K562 (cell line): ENCODE measurements around the gene POLA1. TPM values are rescaled to one million over a fixed set of nuclear protein-coding genes. Genes with fewer than 3 reads are reported as not detected.

Experiments used
- ATAC-seq: fragments of 200-7000 bp; cut with Tn5 transposase; 3 replicates; pipeline ENCODE4 v1.9.1; 2020; ENCODE audit warnings: moderate library complexity
- BruUV-seq: library from RNA; stranded (reverse); fragments of 400-500 nt; replicated peaks from 2 replicates; lab custom pipeline; 2021; lab: Mats Ljungman, UMichigan
- CTCF ChIA-PET: fragments of 300-600 bp; formaldehyde crosslinking; extraction: SDS; loops from one replicate; lab custom pipeline; 2021; ENCODE audit warnings: low intra/inter-chr PET ratio; lab: Yijun Ruan, JAX
- POLR2A ChIA-PET: fragments of 300-600, 350-650 bp; sonication (Branson Sonifier 250); formaldehyde crosslinking; extraction: SDS; loops from one replicate; lab custom pipeline; 2021; ENCODE audit warnings: antibody characterized with exemption, inconsistent platforms; lab: Yijun Ruan, JAX
- DNase-seq, 4 experiments: peaks; one replicate each; pipeline versions ENCODE4 v3.0.0 to v3.0.0-alpha.2; 2011 to 2018; ENCODE audit warnings: low spot score in 3 of 4, mixed read lengths in 3 of 4; ENCODE audit errors: extremely low read depth in 1 of 4
- FAIRE-seq: peaks from 2 replicates; lab custom pipeline; 2011; peaks lifted over from hg19 to GRCh38; lab: Jason Lieb, UNC
- H2AFZ ChIP-seq: 2 replicates; pipeline ENCODE4 v1.6.0; 2011; ENCODE audit warnings: low read depth, low read length, control low read depth, inconsistent platforms
- H3K27ac ChIP-seq: fragments of 200-600 bp; 3 replicates; pipeline ENCODE4 v1.8.0; 2011; ENCODE audit warnings: low read depth, mild to moderate bottlenecking, control low read depth, inconsistent platforms, low read length, moderate library complexity, mixed read lengths; ENCODE audit errors: extremely low read depth
- H3K27me3 ChIP-seq, 2 experiments: fragments of 300-600 bp in 1 of 2; 2 replicates in 1 of 2; 3 replicates in 1 of 2; pipeline versions ENCODE4 v1.6.0 to v1.8.0; 2011; ENCODE audit warnings: inconsistent platforms in 2 of 2, low read length in 2 of 2, mild to moderate bottlenecking in 1 of 2, mixed read lengths in 1 of 2, moderate library complexity in 1 of 2; ENCODE audit not compliant: control insufficient read depth in 2 of 2, insufficient read depth in 2 of 2
- H3K36me3 ChIP-seq: fragments of 300-600 bp; 3 replicates; pipeline ENCODE4 v1.8.0; 2011; ENCODE audit warnings: mild to moderate bottlenecking, low read length, inconsistent platforms; ENCODE audit not compliant: control insufficient read depth, insufficient read depth
- H3K4me1 ChIP-seq, 2 experiments: fragments of 200-600 bp in 1 of 2; replicated peaks in 1 of 2; 2 replicates in 1 of 2; 3 replicates in 1 of 2; pipeline versions ENCODE4 v1.5.1 to v1.8.0; 2011; ENCODE audit warnings: inconsistent platforms in 2 of 2, low read length in 2 of 2, mild to moderate bottlenecking in 1 of 2, mixed read lengths in 1 of 2, moderate library complexity in 1 of 2; ENCODE audit not compliant: control insufficient read depth in 2 of 2, insufficient read depth in 2 of 2
- H3K4me2 ChIP-seq: 2 replicates; pipeline ENCODE4 v1.6.1; 2011; ENCODE audit warnings: low read length, control low read depth, inconsistent platforms, mixed read lengths; ENCODE audit not compliant: insufficient read depth
- H3K4me3 ChIP-seq: fragments of 200-600 bp; sonication (generic), shearing (Covaris generic); 2 replicates; pipeline ENCODE4 v1.5.1; 2016; ENCODE audit warnings: control low read depth, inconsistent platforms
- H3K79me2 ChIP-seq: fragments of 200-600 bp; 3 replicates; pipeline ENCODE4 v1.8.0; 2011; ENCODE audit warnings: low read length, inconsistent platforms; ENCODE audit not compliant: control insufficient read depth, insufficient read depth
- H3K9ac ChIP-seq, 2 experiments: 2 replicates each; pipeline versions ENCODE4 v1.6.0 to v1.6.1; 2011; ENCODE audit warnings: low read depth in 2 of 2, low read length in 2 of 2, control low read depth in 1 of 2, inconsistent platforms in 1 of 2, mild to moderate bottlenecking in 1 of 2, mixed read lengths in 1 of 2; ENCODE audit not compliant: insufficient read depth in 1 of 2
- H3K9me1 ChIP-seq: one replicate; pipeline ENCODE4 v1.6.0; 2011; ENCODE audit warnings: inconsistent platforms, mild to moderate bottlenecking, low read length, moderate library complexity; ENCODE audit not compliant: control insufficient read depth, insufficient read depth
- H3K9me3 ChIP-seq: replicated peaks from 2 replicates; pipeline ENCODE4 v1.5.1; 2011; ENCODE audit warnings: low read depth, low read length, inconsistent platforms; ENCODE audit not compliant: control insufficient read depth, insufficient read depth
- H4K20me1 ChIP-seq: replicated peaks from 2 replicates; pipeline ENCODE4 v1.6.1; 2011; ENCODE audit warnings: low read length, inconsistent platforms, mixed read lengths; ENCODE audit not compliant: control insufficient read depth, insufficient read depth
- ATF7 ChIP-seq: fragments of 450-650 bp; IDR thresholded peaks from 2 replicates; pipeline ENCODE4 v1.7.1; 2014; ENCODE audit warnings: mild to moderate bottlenecking, moderate library complexity
- CHD4 ChIP-seq: fragments of 200-600 bp; sonication (generic); IDR thresholded peaks from 3 replicates; pipeline ENCODE4 v1.6.1; 2012; ENCODE audit warnings: low read depth, mild to moderate bottlenecking, mixed read lengths, low read length, inconsistent platforms; ENCODE audit not compliant: insufficient read depth, insufficient replicate concordance, poor library complexity, severe bottlenecking
- GTF3C2 ChIP-seq: IDR thresholded peaks from 3 replicates; pipeline ENCODE4 v1.6.1; 2011; ENCODE audit warnings: borderline replicate concordance, mild to moderate bottlenecking, moderate library complexity; ENCODE audit not compliant: insufficient read length; ENCODE audit errors: extremely low read depth
- HMG20B ChIP-seq: fragments of 250-450 bp; sonication (Bioruptor Pico); IDR thresholded peaks from 2 replicates; pipeline ENCODE4 v1.5.0; 2021; ENCODE audit warnings: mild to moderate bottlenecking
- KLF10 ChIP-seq: fragments of 250-450 bp; sonication (Bioruptor Pico); IDR thresholded peaks from 2 replicates; pipeline ENCODE4 v1.6.1; 2021; ENCODE audit warnings: matching md5 sums
- MED1 ChIP-seq: sonication (generic); formaldehyde crosslinking; IDR thresholded peaks from 2 replicates; pipeline ENCODE4 v1.8.1; 2023; ENCODE audit warnings: missing genetic modification reagents, borderline replicate concordance
- POU5F1 ChIP-seq: fragments of 150-350 bp; IDR thresholded peaks from 2 replicates; pipeline ENCODE4 v1.6.1; 2014; ENCODE audit warnings: borderline replicate concordance, low read length, low read depth, mild to moderate bottlenecking; ENCODE audit not compliant: partially characterized antibody
- PRMT5 ChIP-seq: sonication (generic); formaldehyde crosslinking; IDR thresholded peaks from 2 replicates; pipeline ENCODE4 v1.5.0; 2020; ENCODE audit warnings: missing genetic modification reagents
- PTRF ChIP-seq: fragments of 450-650 bp; IDR thresholded peaks from 2 replicates; pipeline ENCODE4 v1.6.1; 2016; ENCODE audit warnings: mild to moderate bottlenecking, missing genetic modification characterization, missing compliant biosample characterization
- SFPQ ChIP-seq: fragments of 200-400 bp; formaldehyde crosslinking; IDR thresholded peaks from 2 replicates; pipeline ENCODE4 v1.6.1; 2017; ENCODE audit warnings: mild to moderate bottlenecking, low read depth, low read length, moderate library complexity
- TAL1 ChIP-seq: fragments of 450-650 bp; IDR thresholded peaks from 2 replicates; pipeline ENCODE4 v1.6.1; 2016; ENCODE audit warnings: mild to moderate bottlenecking
- USF1 ChIP-seq: sonication (generic); formaldehyde crosslinking; IDR thresholded peaks from 2 replicates; pipeline ENCODE4 v1.9.0; 2022; ENCODE audit warnings: mild to moderate bottlenecking, missing genetic modification reagents
- WHSC1 ChIP-seq: IDR thresholded peaks from one replicate; pipeline ENCODE4 v1.6.1; 2012; ENCODE audit warnings: low read length, control low read depth, inconsistent platforms
- XRCC5 ChIP-seq: fragments of 200-400 bp; formaldehyde crosslinking; IDR thresholded peaks from 2 replicates; pipeline ENCODE4 v1.6.1; 2017; ENCODE audit warnings: low read depth, mild to moderate bottlenecking, low read length
- YY1 ChIP-seq, 3 experiments: IDR thresholded peaks; 2 replicates each; pipeline ENCODE4 v1.6.1; 2011; ENCODE audit warnings: low read length in 2 of 3, mild to moderate bottlenecking in 2 of 3, moderate library complexity in 2 of 3, borderline replicate concordance in 1 of 3, control low read depth in 1 of 3, low read depth in 1 of 3; ENCODE audit not compliant: insufficient read depth in 3 of 3, insufficient replicate concordance in 2 of 3, control insufficient read depth in 1 of 3, insufficient read length in 1 of 3; ENCODE audit errors: extremely low read depth in 1 of 3
- ZNF764 ChIP-seq: fragments of 250-450 bp; sonication (Bioruptor Pico); IDR thresholded peaks from 2 replicates; pipeline ENCODE4 v1.4.0; 2020; ENCODE audit warnings: low read depth, mild to moderate bottlenecking, moderate library complexity
- ZSCAN32 ChIP-seq: fragments of 450-650 bp; formaldehyde crosslinking; IDR thresholded peaks from 2 replicates; pipeline ENCODE4 v1.4.0; 2020; ENCODE audit warnings: mild to moderate bottlenecking, moderate library complexity
- WGBS: fragments of 100-300 bp; shearing (Covaris generic); methylation state at CpG from one replicate; pipeline ENCODE4 v1.1.6; 2016; ENCODE audit warnings: low coverage, mixed read lengths; ENCODE audit not compliant: insufficient coverage; ENCODE audit errors: missing lambda C conversion rate; 5-methylcytosine and 5-hydroxymethylcytosine counted together
- in situ Hi-C: fragments of 300-500 bp; cut with MboI; formaldehyde crosslinking; loops from 4 replicates; pipeline ENCODE4 v1.15.0; 2018; ENCODE audit warnings: inconsistent platforms, mixed read lengths
- intact Hi-C: fragments of 100-400 bp; cut with micrococcal nuclease; formaldehyde crosslinking; loops from 2 replicates; pipeline ENCODE4 v1.14.2; 2022
- polyA plus RNA-seq, 8 experiments: library from polyadenylated mRNA; depleted of rRNA in 4 of 8; stranded (reverse) in 5 of 8; unstranded in 3 of 8; fragments of >200 nt; fragmentation: Nextera tagmentation in 2 of 8; fragmentation: Illumina TruSeq in 1 of 8; extraction: Ambion mirVana in 2 of 8; extraction: Trizol in 1 of 8; gene quantifications; 2 replicates each; pipeline versions ENCODE4 v1.2.1 to v1.2.3, GENCODE V29; 2011 to 2014; ENCODE audit warnings: inconsistent platforms in 1 of 8, missing spikeins in 1 of 8
- total RNA-seq, 7 experiments: library from RNA; depleted of rRNA in 6 of 7; stranded (reverse); fragments of >200 nt in 6 of 7; fragmentation: Illumina TruSeq in 2 of 7; extraction: Trizol in 2 of 7; gene quantifications; 2 replicates each; pipeline versions ENCODE4 v1.2.1 to v1.2.3, GENCODE V29; 2011 to 2021; ENCODE audit warnings: low replicate concordance in 1 of 7

The POLA1 gene
- total and polyA plus RNA-seq, 9 of the 15 experiments (the other 6 are each of a cell fraction or from before 2014, with no cell fraction given): 8.6 to 48.4 (median 27.4) TPM

- FAIRE-seq: no peak
- no peaks in the 10 kb centered on the region for H3K9me1 ChIP-seq
- intact Hi-C loops: no loop called here
- H3K4me3 ChIP-seq: no peak overlapping the region
- H3K9me3 ChIP-seq: no peaks in the 10 kb centered on the region
- H4K20me1 ChIP-seq: no peaks in the 10 kb centered on the region
- no TSS peak for BruUV-seq
- no peak for DNase-seq
- H3K4me2 ChIP-seq: no peak overlapping the region
- no peaks in the 10 kb centered on the region for H3K79me2 ChIP-seq
- no peak overlapping the region for H2AFZ ChIP-seq
- WGBS: 13% methylated on average over 3 of the region's 3 CpGs
- ChIA-PET POLR2A (no interaction called here), CTCF (no interaction called here)
- no peak overlapping the region for H3K27ac ChIP-seq
- in situ Hi-C loops: no loop called here
- no peaks in the 10 kb centered on the region; a peak in 1 of 5 replicates for H3K4me1 ChIP-seq
- no peak overlapping the region for H3K9ac ChIP-seq
- no peaks in the 10 kb centered on the region for H3K27me3 ChIP-seq
- H3K36me3 ChIP-seq: no peaks in the 10 kb centered on the region
- no peak for ATAC-seq
- TF ChIP-seq USF1 (CRISPR knock-in tag) (no peak), ZSCAN32 (no peak), TAL1 (no peak), KLF10 (CRISPR knock-in tag) (no peak), XRCC5 (no peak), GTF3C2 (no peak), CHD4 (no peak), ZNF764 (CRISPR knock-in tag) (no peak), HMG20B (CRISPR knock-in tag) (no peak), POU5F1 (no peak), YY1 (IDR thresholded peaks at IDR 0.05; ENCODE audit: borderline replicate concordance in 1 of 3, control insufficient read depth in 1 of 3, extremely low read depth in 1 of 3, insufficient read depth in 3 of 3, insufficient read length in 1 of 3, insufficient replicate concordance in 2 of 3, low read depth in 1 of 3, low read length in 2 of 3) (no peak), MED1 (CRISPR knock-in tag) (no peak), ATF7 (no peak), WHSC1 (no peak), SFPQ (no peak), PTRF (tag) (no peak), PRMT5 (CRISPR knock-in tag) (no peak)
Observed at GRCh38 chrX:24659646-24660045, 34.1 kb upstream of the POLA1 start.
